Measurements from ENCODE around the gene INPP1. TPM values are rescaled to one million over a fixed set of nuclear protein-coding genes. Genes with fewer than 3 reads are reported as not detected.

INPP1 gene
- total RNA-seq, 4 donors from 2014 or later, result 10.2 to 14.1 (median 12.9) TPM

GRCh38 chr2:190325588-190325987, 17.8 kb upstream of the INPP1 start:
- no peak for TF ChIP-seq CTCF (IDR thresholded peaks at IDR 0.05; ENCODE audit: low read depth)

GRCh38 chr2:190327867-190328572, 15.4 kb upstream of the INPP1 start:
- no peak for TF ChIP-seq CTCF (IDR thresholded peaks at IDR 0.05; ENCODE audit: low read depth)

GRCh38 chr2:190328573-190329147, 14.7 kb upstream of the INPP1 start:
- TF ChIP-seq CTCF (IDR thresholded peaks at IDR 0.05; ENCODE audit: low read depth), result no peak

GRCh38 chr2:190333395-190333794, 10.0 kb upstream of the INPP1 start:
- no peak for TF ChIP-seq CTCF (IDR thresholded peaks at IDR 0.05; ENCODE audit: low read depth)

- no peak for TF ChIP-seq CTCF (IDR thresholded peaks at IDR 0.05; ENCODE audit: low read depth)
These were observed 9.5 kb upstream of the INPP1 start for GRCh38 chr2:190333928-190334327.

- TF ChIP-seq CTCF (IDR thresholded peaks at IDR 0.05; ENCODE audit: low read depth), result no peak
These were observed 8.7 kb upstream of the INPP1 start for GRCh38 chr2:190334479-190335224.

GRCh38 chr2:190335225-190335559, 8.2 kb upstream of the INPP1 start:
- TF ChIP-seq CTCF (IDR thresholded peaks at IDR 0.05; ENCODE audit: low read depth), result no peak

All from subcutaneous adipose tissue (tissue), 4 donors.